HG02938 (cell line): ENCODE results near the gene SEPTIN8.

ENCODE experiments used
- ATAC-seq: cut with Tn5 transposase; IDR thresholded peaks from one replicate; pipeline ENCODE4 v1.9.1; 2021; ENCODE audit warnings: mild to moderate bottlenecking, moderate library complexity; ENCODE audit not compliant: unreplicated experiment

The SEPTIN8 gene

DNA sequence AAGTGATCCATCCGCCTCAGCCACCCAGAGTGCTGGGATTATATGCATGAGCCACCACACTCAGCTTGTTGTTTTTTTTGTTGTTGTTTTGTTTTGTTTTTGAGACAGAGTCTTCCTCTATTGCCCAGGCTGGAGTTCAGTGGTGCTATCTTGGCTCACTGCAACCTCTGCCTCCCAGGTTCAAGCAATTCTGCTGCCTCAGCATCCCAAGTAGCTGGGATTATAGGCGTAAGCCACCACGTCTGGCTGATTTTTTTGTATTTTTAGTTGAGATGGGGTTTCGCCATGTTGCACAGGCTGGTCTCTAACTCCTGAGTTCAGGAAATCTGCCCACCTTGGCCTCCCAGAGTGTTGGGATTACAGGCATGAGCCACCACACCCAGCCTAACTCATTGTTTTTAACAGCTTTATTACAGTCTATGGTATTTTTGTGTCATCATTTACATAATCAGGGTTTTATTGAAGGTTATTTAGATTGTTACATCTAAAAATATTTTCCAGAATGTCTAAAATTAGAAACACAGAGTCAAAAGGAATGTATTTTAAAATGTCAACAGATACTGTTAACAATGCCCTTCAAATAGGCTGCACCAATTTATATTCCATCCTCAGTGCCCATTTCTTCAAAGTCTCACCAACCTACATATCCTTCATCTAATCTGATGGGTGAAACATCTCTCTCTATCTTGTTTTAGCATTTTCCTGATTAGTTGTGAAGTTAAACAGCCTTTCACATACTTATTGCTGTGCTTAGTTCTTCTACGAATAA, 58.3 kb downstream of the SEPTIN8 start:
- no peak for ATAC-seq

DNA sequence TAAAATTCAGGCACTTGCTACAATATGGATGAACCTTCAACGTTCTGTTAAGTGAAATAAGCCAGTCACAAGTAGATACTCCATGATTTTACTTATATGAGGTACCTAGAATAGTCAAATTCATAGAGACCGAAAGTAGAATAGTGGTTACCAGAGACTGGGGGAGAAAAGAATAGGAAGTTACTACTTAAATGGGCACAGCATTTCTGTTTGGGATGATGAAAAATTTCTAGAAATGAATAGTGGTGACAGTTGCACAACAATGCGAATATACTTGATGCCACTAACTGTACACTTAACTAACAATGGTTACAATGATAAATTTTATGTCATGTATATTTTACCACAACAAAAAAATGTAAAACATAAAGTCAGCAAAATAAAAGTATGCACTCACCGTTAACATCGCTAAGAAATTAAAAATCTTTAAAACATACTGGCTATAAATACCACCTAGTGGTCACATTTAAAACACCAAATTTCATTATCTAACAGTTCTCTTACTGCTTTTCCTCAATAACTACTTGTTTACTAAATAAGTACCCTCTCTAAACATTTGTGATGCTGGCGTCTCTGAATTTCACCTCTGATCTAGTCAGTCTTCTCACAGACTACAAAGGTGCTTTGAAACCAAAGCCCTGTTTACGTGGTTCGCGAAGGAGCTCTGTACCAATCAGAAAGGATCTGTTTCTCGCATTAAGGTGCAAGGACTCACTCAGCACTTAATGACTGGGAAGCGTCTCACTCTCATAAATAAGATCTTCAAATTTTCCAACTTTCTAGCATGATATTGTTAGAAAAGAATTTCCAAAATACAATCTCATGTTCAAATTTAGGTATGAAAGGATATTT, 62.4 kb downstream of the SEPTIN8 start:
- no peak for ATAC-seq

DNA sequence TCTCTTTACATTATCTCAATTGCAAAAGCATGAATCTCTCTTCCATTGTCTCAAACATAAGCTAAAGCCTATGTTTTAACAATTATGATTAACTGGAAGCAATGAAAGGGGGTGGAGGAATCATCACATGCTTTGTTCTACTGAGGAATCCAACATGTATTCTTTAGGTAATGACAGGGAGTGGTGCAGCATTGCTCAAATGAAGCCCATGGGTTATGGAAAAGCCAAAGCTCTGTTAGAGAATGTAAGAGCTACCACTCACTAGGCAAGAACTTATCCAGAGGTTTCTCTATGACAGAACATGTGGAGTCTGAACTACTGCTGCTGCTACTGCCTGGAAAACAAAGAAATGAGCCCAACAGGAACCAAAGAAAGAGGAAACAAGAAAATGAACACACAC, 68.4 kb downstream of the SEPTIN8 start:
- no peak for ATAC-seq

DNA sequence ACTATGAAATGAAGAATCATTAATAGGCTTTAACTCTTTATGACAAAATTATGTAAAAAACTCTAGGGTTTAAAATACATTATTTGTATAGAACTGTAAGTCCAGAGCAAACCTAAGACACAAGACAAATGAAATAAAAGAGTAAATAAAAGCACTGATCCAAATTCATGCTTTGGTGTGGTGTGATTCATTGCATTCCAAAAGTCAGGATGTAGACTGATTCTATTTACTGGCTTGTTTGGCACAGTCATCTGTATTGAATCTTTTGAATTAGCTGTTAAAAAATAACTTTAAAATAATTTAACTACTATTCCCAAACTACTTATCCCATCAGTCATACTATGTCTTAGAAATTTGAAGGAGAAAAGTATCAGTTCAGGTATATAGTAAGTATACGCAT, 72.2 kb downstream of the SEPTIN8 start:
- ATAC-seq: no peak
